Epithelial cell of proximal tubule (primary cell): Measurements from ENCODE around the gene CAMK2D. TPM values are rescaled to one million over a fixed set of nuclear protein-coding genes. Genes with fewer than 3 reads are reported as not detected.

Source experiments
- DNase-seq: peaks from one replicate; pipeline ENCODE4 v3.0.0-alpha.2; 2011; ENCODE audit warnings: low read depth
- H3K4me3 ChIP-seq: 2 replicates; pipeline ENCODE4 v1.5.1; 2011; ENCODE audit warnings: low read depth, mild to moderate bottlenecking, low read length
- CTCF ChIP-seq: conservative IDR thresholded peaks from 2 replicates; pipeline ENCODE4 v1.5.1; 2012; ENCODE audit warnings: low read depth, mild to moderate bottlenecking, low read length
- total RNA-seq: library from RNA; depleted of rRNA; stranded (reverse); fragments of >200 nt; gene quantifications from 2 replicates; pipeline ENCODE4 v1.2.3, GENCODE V29; 2015

Gene CAMK2D
- total RNA-seq, 1 donor from 2014 or later: 42.2 TPM

GRCh38 chr4:113758372-113758771 lies 3.2 kb downstream of the CAMK2D start:
- no peak for TF ChIP-seq CTCF
- no peak for DNase-seq
- no peak overlapping the region for H3K4me3 ChIP-seq

- no peak overlapping the region for H3K4me3 ChIP-seq
- no peak for TF ChIP-seq CTCF
- DNase-seq: no peak
These were observed 4.1 kb downstream of the CAMK2D start for GRCh38 chr4:113757486-113757885.

GRCh38 chr4:113756005-113756410 lies 5.5 kb downstream of the CAMK2D start:
- no peak for TF ChIP-seq CTCF
- no peak for DNase-seq
- no peak overlapping the region for H3K4me3 ChIP-seq

GRCh38 chr4:113750734-113751133 lies 10.8 kb downstream of the CAMK2D start:
- no peak for TF ChIP-seq CTCF
- H3K4me3 ChIP-seq: no peak overlapping the region
- no peak for DNase-seq

GRCh38 chr4:113750296-113750695 lies 11.2 kb downstream of the CAMK2D start:
- TF ChIP-seq CTCF: no peak
- DNase-seq: no peak
- H3K4me3 ChIP-seq: no peak overlapping the region

GRCh38 chr4:113749178-113749577 lies 12.4 kb downstream of the CAMK2D start:
- H3K4me3 ChIP-seq: no peak overlapping the region
- DNase-seq: no peak
- no peak for TF ChIP-seq CTCF

GRCh38 chr4:113747949-113748348 lies 13.6 kb downstream of the CAMK2D start:
- H3K4me3 ChIP-seq: no peak overlapping the region
- TF ChIP-seq CTCF: no peak

More at GRCh38 chr4:113747949-113748348, 13.6 kb downstream of the CAMK2D start:
- no peak for DNase-seq
